MM.1S (cell line): ENCODE measurements around the gene ECHDC1.

Experiments used
- DNase-seq: peaks from one replicate; pipeline ENCODE4 v3.0.0-alpha.2; 2015
- H2AFZ ChIP-seq: fragments of 300-600 bp; sonication (generic); 2 replicates; pipeline ENCODE4 v1.6.0; 2016; ENCODE audit warnings: antibody characterized with exemption, low read length
- H3F3A ChIP-seq: fragments of 300-600 bp; sonication (generic); 2 replicates; pipeline ENCODE4 v1.6.1; 2016; ENCODE audit warnings: mild to moderate bottlenecking, antibody characterized with exemption, low read length, moderate library complexity, mixed read lengths; ENCODE audit not compliant: insufficient read depth
- H3K27ac ChIP-seq: fragments of 300-600 bp; sonication (generic); 2 replicates; pipeline ENCODE4 v1.5.1; 2016; ENCODE audit warnings: mild to moderate bottlenecking, low read length
- H3K27me3 ChIP-seq: fragments of 300-600 bp; sonication (generic); replicated peaks from 2 replicates; pipeline ENCODE4 v1.6.0; 2016; ENCODE audit warnings: low read length; ENCODE audit not compliant: insufficient read depth
- H3K36me3 ChIP-seq: fragments of 300-600 bp; sonication (generic); replicated peaks from 2 replicates; pipeline ENCODE4 v1.6.1; 2016; ENCODE audit warnings: mild to moderate bottlenecking, low read length, mixed read lengths; ENCODE audit not compliant: insufficient read depth
- H3K4me1 ChIP-seq: fragments of 300-600 bp; sonication (generic); 2 replicates; pipeline ENCODE4 v1.6.1; 2016; ENCODE audit warnings: low read length, mixed read lengths
- H3K4me2 ChIP-seq: fragments of 300-600 bp; sonication (generic); 2 replicates; pipeline ENCODE4 v1.6.0; 2016; ENCODE audit warnings: low read depth, low read length
- H3K4me3 ChIP-seq: fragments of 300-600 bp; sonication (generic); 2 replicates; pipeline ENCODE4 v1.5.1; 2016; ENCODE audit warnings: low read length, mixed read lengths
- H3K79me2 ChIP-seq: fragments of 300-600 bp; sonication (generic); 2 replicates; pipeline ENCODE4 v1.6.1; 2016; ENCODE audit warnings: mixed run types, low read length, mixed read lengths
- H3K9ac ChIP-seq: fragments of 300-600 bp; sonication (generic); 2 replicates; pipeline ENCODE4 v1.6.1; 2016; ENCODE audit warnings: low read length, mixed read lengths
- H3K9me2 ChIP-seq: fragments of 300-600 bp; sonication (generic); replicated peaks from 2 replicates; pipeline ENCODE4 v1.6.1; 2016; ENCODE audit warnings: mild to moderate bottlenecking, low read length, mixed read lengths; ENCODE audit not compliant: insufficient read depth
- H3K9me3 ChIP-seq: fragments of 300-600 bp; sonication (generic); replicated peaks from 2 replicates; pipeline ENCODE4 v1.6.1; 2016; ENCODE audit warnings: mild to moderate bottlenecking, low read length, mixed read lengths; ENCODE audit not compliant: insufficient read depth
- H4K20me1 ChIP-seq: fragments of 300-600 bp; sonication (generic); 2 replicates; pipeline ENCODE4 v1.6.1; 2016; ENCODE audit warnings: mild to moderate bottlenecking, low read length, moderate library complexity, mixed read lengths; ENCODE audit not compliant: insufficient read depth
- EZH2 ChIP-seq: fragments of 300-600 bp; sonication (generic); optimal IDR thresholded peaks from 2 replicates; pipeline ENCODE3; 2017; ENCODE audit warnings: low read depth, mild to moderate bottlenecking, antibody characterized with exemption, low read length, mixed read lengths
- EZH2phosphoT487 ChIP-seq: fragments of 300-600 bp; sonication (generic); IDR thresholded peaks from 2 replicates; pipeline ENCODE4 v1.6.1; 2018; ENCODE audit warnings: antibody characterized with exemption, low read length
- TF ChIP-seq, protein P1 (sequence below): fragments of 300-600 bp; sonication (generic); IDR thresholded peaks from 2 replicates; pipeline ENCODE4 v1.5.1; 2016; ENCODE audit warnings: antibody characterized with exemption, low read length, mixed read lengths

The ECHDC1 gene

DNA sequence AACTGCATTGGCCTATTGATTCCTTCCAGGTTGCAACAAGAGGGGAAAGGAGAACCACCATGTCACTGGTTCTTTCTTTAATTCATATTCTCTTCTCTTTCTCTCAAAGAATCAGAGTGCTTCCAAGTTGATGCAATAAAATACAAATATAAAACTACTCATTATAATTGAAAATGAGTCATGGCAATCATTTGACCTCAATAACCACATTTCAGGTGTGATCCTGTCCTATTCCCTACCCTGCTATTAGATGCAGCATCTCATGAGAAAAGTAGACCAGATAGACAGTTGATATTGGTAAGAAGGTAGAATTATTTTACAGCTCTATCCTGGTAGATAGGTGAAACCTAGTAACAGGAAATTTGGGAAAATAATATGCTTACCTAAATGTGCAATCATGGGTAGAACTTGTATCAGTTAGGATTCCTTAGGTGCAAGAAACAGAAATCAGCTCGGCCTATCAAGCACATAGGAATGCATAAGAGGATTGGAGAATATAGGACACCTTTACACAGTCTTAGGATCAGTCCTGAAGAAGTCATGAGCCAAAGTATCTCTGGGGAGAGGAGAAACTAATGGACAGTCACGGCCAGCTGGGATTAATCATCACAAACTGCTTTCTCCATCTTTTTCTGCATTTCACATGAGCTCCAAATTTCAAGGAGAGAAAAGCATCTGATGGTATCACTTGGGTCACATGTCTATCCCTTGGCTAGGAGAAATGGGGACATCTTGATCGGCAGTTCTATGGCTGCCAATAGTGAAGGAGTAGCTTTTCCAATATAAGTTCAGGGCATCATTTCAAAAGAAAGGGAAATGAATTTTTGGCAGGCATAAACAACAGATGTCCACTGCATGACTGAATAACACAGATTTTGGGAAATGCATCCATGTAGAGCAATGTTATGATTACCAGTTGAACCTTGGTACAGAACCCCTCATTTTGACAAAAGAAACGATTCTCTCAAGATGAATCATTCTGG, 96.0 kb downstream of the ECHDC1 start:
- no peaks in the 10 kb centered on the region for H3K4me1 ChIP-seq
- no peak overlapping the region for H3K4me3 ChIP-seq
- H3K36me3 ChIP-seq: no peaks in the 10 kb centered on the region
- no peaks in the 10 kb centered on the region for H3K79me2 ChIP-seq
- no peaks in the 10 kb centered on the region for H3K27me3 ChIP-seq
- H3K9me3 ChIP-seq: no peaks in the 10 kb centered on the region
- no peak overlapping the region for H2AFZ ChIP-seq
- no peaks in the 10 kb centered on the region for H4K20me1 ChIP-seq
- H3K9ac ChIP-seq: no peak overlapping the region
- DNase-seq: no peak
- no peak for TF ChIP-seq EZH2
- no peak for TF ChIP-seq EZH2phosphoT487
- TF ChIP-seq, protein P1, sequence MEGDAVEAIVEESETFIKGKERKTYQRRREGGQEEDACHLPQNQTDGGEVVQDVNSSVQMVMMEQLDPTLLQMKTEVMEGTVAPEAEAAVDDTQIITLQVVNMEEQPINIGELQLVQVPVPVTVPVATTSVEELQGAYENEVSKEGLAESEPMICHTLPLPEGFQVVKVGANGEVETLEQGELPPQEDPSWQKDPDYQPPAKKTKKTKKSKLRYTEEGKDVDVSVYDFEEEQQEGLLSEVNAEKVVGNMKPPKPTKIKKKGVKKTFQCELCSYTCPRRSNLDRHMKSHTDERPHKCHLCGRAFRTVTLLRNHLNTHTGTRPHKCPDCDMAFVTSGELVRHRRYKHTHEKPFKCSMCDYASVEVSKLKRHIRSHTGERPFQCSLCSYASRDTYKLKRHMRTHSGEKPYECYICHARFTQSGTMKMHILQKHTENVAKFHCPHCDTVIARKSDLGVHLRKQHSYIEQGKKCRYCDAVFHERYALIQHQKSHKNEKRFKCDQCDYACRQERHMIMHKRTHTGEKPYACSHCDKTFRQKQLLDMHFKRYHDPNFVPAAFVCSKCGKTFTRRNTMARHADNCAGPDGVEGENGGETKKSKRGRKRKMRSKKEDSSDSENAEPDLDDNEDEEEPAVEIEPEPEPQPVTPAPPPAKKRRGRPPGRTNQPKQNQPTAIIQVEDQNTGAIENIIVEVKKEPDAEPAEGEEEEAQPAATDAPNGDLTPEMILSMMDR: no peak
- no peaks in the 10 kb centered on the region for H3F3A ChIP-seq
- no peaks in the 10 kb centered on the region for H3K9me2 ChIP-seq
- no peak overlapping the region for H3K27ac ChIP-seq
- H3K4me2 ChIP-seq: no peak overlapping the region

DNA sequence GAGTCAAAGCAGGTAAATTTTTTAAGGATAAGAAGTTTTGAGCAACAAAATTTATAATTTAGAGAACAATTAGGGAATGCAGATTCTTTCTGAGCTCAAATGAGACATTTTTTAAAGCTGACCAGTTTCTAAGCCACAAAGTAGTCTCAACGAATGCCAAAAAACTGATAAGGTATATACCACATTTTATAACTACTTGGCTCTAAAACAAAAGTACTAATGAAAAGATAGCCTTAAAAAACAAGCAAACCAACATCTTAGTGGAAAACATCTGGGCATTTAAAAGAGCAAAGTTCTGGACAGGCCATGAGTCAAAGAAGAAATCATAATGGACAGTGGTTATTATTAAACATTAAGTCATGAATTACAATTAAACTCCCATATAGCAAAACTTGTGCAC, 99.9 kb downstream of the ECHDC1 start:
- H3K4me3 ChIP-seq: no peak overlapping the region

More for the DNA sequence above, 99.9 kb downstream of the ECHDC1 start:
- no peaks in the 10 kb centered on the region for H3K79me2 ChIP-seq
- H3K27me3 ChIP-seq: no peaks in the 10 kb centered on the region
- H3K27ac ChIP-seq: no peak overlapping the region
- no peaks in the 10 kb centered on the region for H3K9me3 ChIP-seq
- no peaks in the 10 kb centered on the region for H3K9me2 ChIP-seq
- H4K20me1 ChIP-seq: no peaks in the 10 kb centered on the region
- no peak overlapping the region for H3K4me2 ChIP-seq
- DNase-seq: no peak
- no peaks in the 10 kb centered on the region for H3K4me1 ChIP-seq
- TF ChIP-seq, protein P1: no peak
- TF ChIP-seq EZH2: no peak
- no peak for TF ChIP-seq EZH2phosphoT487
- H3F3A ChIP-seq: no peaks in the 10 kb centered on the region
- H2AFZ ChIP-seq: no peak overlapping the region
- no peak overlapping the region for H3K9ac ChIP-seq
- no peaks in the 10 kb centered on the region for H3K36me3 ChIP-seq
